Keratinocyte (primary cell): ENCODE data around the gene S100A7. TPM values are rescaled to one million over a fixed set of nuclear protein-coding genes. Genes with fewer than 3 reads are reported as not detected.
A peak's percentile ranks its signal among the peaks of the same experiment; 100 is the strongest.
"Not testable (repeated sequence)": the region's sequence is repeated elsewhere in the genome, so short reads cannot be mapped to it uniquely, and the experiment has no call there.

Experiments
- DNase-seq: peaks from one replicate; pipeline ENCODE4 v3.0.0-alpha.2; 2011; ENCODE audit warnings: low read depth, missing footprints, low spot score
- FAIRE-seq: peaks from 2 replicates; lab custom pipeline; 2011; peaks lifted over from hg19 to GRCh38; lab: Jason Lieb, UNC
- H2AFZ ChIP-seq: 2 replicates; pipeline ENCODE4 v1.6.0; 2012; ENCODE audit warnings: low read length, control low read depth, inconsistent platforms; ENCODE audit not compliant: control insufficient read depth
- H3K27ac ChIP-seq: 2 replicates; pipeline ENCODE4 v1.5.1; 2011; ENCODE audit warnings: low read length; ENCODE audit not compliant: control insufficient read depth, insufficient read depth
- H3K27me3 ChIP-seq: 3 replicates; pipeline ENCODE4 v1.6.0; 2011; ENCODE audit warnings: low read length; ENCODE audit not compliant: control insufficient read depth, insufficient read depth; ENCODE audit errors: extremely low read depth
- H3K36me3 ChIP-seq, 2 experiments: 2 replicates in 1 of 2; 3 replicates in 1 of 2; pipeline ENCODE4 v1.5.1; 2011; ENCODE audit warnings: low read length in 2 of 2, mild to moderate bottlenecking in 1 of 2; ENCODE audit not compliant: control insufficient read depth in 2 of 2, insufficient read depth in 2 of 2; ENCODE audit errors: extremely low read depth in 1 of 2
- H3K4me1 ChIP-seq: 3 replicates; pipeline ENCODE4 v1.5.1; 2011; ENCODE audit warnings: low read length; ENCODE audit not compliant: control insufficient read depth, insufficient read depth; ENCODE audit errors: extremely low read depth
- H3K4me2 ChIP-seq: 3 replicates; pipeline ENCODE4 v1.6.0; 2011; ENCODE audit warnings: low read depth, low read length; ENCODE audit not compliant: control insufficient read depth, insufficient read depth; ENCODE audit errors: extremely low read depth
- H3K4me3 ChIP-seq, 3 experiments: fragments of 200-600 bp in 1 of 3; sonication (generic) in 1 of 3; 2 replicates in 2 of 3; 3 replicates in 1 of 3; pipeline ENCODE4 v1.5.1; 2011 to 2016; ENCODE audit warnings: low read length in 3 of 3, mild to moderate bottlenecking in 3 of 3, control low read depth in 2 of 3, inconsistent platforms in 1 of 3, low read depth in 1 of 3, mixed read lengths in 1 of 3, mixed run types in 1 of 3, moderate library complexity in 1 of 3; ENCODE audit not compliant: control insufficient read depth in 2 of 3, insufficient read depth in 2 of 3; ENCODE audit errors: extremely low read depth in 1 of 3
- H3K79me2 ChIP-seq: 2 replicates; pipeline ENCODE4 v1.6.0; 2012; ENCODE audit warnings: low read length; ENCODE audit not compliant: control insufficient read depth, insufficient read depth
- H3K9ac ChIP-seq: 3 replicates; pipeline ENCODE4 v1.6.0; 2011; ENCODE audit warnings: low read length; ENCODE audit not compliant: control insufficient read depth, insufficient read depth; ENCODE audit errors: extremely low read depth
- H3K9me1 ChIP-seq: 3 replicates; pipeline ENCODE4 v1.6.0; 2011; ENCODE audit warnings: low read length; ENCODE audit not compliant: control insufficient read depth, insufficient read depth; ENCODE audit errors: extremely low read depth
- H3K9me3 ChIP-seq: 2 replicates; pipeline ENCODE4 v1.5.1; 2012; ENCODE audit warnings: low read depth, low read length; ENCODE audit not compliant: control insufficient read depth
- H4K20me1 ChIP-seq: 3 replicates; pipeline ENCODE4 v1.6.0; 2011; ENCODE audit warnings: low read length; ENCODE audit not compliant: control insufficient read depth, insufficient read depth; ENCODE audit errors: extremely low read depth
- EZH2 ChIP-seq: IDR thresholded peaks from one replicate; pipeline ENCODE4 v1.6.1; 2012; ENCODE audit warnings: inconsistent platforms, mild to moderate bottlenecking, low read length, moderate library complexity
- dilution Hi-C: fragments of 300-500 bp; cut with MboI; formaldehyde crosslinking; loops from one replicate; pipeline ENCODE4 v1.7.0; 2020; ENCODE audit warnings: low sequenced_read_pairs; ENCODE audit not compliant: extremely low pct_ligation_motif_present
- polyA plus RNA-seq, 5 experiments: library from polyadenylated mRNA; depleted of rRNA in 3 of 5; stranded (reverse) in 3 of 5; stranded (forward) in 1 of 5; unstranded in 1 of 5; fragments of >200 nt; gene quantifications; 1 replicate in 1 of 5; 2 replicates in 3 of 5; 3 replicates in 1 of 5; pipeline versions ENCODE4 v1.2.1 to v1.2.3, GENCODE V29; 2011 to 2012; ENCODE audit warnings: missing spikeins in 2 of 5, low read depth in 1 of 5, low replicate concordance in 1 of 5
- TF ChIP-seq, protein P1 (sequence below), 3 experiments: IDR thresholded peaks in 1 of 3; conservative IDR thresholded peaks in 1 of 3; optimal IDR thresholded peaks in 1 of 3; 2 replicates in 2 of 3; 3 replicates in 1 of 3; pipeline versions ENCODE3 to v1.5.1; 2011; ENCODE audit warnings: low read length in 3 of 3, mild to moderate bottlenecking in 3 of 3, moderate library complexity in 2 of 3, control low read depth in 1 of 3, inconsistent platforms in 1 of 3; ENCODE audit not compliant: insufficient read depth in 2 of 3; ENCODE audit errors: extremely low read depth in 1 of 3

S100A7 gene
- polyA plus RNA-seq, 1 donor (not counting 4 experiments of a cell fraction or from before 2014, with no cell fraction given): 31.2 TPM

DNA sequence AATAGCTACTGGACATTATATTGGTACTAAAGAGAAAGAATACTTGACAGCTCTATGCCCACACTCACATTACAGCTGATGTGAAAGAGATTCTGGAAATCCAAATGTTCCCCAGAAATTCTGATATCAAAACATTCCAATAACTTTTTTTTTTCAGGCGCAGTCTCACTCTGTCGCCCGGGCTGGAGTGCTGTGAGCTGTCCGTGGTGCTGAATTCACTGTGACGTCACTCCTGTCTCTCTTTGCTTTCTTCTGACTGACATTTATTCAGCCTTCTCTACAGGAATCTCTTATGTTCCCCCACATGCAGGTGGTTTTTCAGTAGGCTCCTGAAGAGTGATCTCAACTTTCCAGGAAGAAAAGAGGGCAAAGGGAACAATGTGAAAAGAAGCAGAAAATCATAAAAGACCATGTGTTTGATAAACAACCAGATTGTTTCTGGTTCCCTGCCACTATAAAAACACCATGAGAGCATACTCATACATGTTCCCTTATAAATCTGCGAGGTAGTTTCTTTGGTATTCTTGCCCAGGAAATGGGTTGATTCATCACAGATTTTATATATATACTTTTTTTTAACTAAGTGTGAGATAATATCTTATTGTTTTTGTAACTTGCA, 37.9 kb downstream of the S100A7 start:
- Histone ChIP-seq H3K79me2 (no peaks in the 10 kb centered on the region), H4K20me1 (no peaks in the 10 kb centered on the region), H2AFZ (no peak overlapping the region), H3K9me1 (no peaks in the 10 kb centered on the region), H3K4me1 (no peaks in the 10 kb centered on the region), H3K36me3 (no peaks in the 10 kb centered on the region), H3K27me3 (peaks cover 3% of the 10 kb centered on the region), H3K4me3 (no peak overlapping the region), H3K27ac (no peak overlapping the region), H3K4me2 (no peak overlapping the region), H3K9ac (no peak overlapping the region), H3K9me3 (no peaks in the 10 kb centered on the region)
- peak; percentile 86 for FAIRE-seq
- DNase-seq: no peak
- dilution Hi-C loops: no loop called here
- TF ChIP-seq, protein P1, sequence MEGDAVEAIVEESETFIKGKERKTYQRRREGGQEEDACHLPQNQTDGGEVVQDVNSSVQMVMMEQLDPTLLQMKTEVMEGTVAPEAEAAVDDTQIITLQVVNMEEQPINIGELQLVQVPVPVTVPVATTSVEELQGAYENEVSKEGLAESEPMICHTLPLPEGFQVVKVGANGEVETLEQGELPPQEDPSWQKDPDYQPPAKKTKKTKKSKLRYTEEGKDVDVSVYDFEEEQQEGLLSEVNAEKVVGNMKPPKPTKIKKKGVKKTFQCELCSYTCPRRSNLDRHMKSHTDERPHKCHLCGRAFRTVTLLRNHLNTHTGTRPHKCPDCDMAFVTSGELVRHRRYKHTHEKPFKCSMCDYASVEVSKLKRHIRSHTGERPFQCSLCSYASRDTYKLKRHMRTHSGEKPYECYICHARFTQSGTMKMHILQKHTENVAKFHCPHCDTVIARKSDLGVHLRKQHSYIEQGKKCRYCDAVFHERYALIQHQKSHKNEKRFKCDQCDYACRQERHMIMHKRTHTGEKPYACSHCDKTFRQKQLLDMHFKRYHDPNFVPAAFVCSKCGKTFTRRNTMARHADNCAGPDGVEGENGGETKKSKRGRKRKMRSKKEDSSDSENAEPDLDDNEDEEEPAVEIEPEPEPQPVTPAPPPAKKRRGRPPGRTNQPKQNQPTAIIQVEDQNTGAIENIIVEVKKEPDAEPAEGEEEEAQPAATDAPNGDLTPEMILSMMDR (optimal IDR thresholded peaks at IDR 0.05 in 1 of 3, IDR thresholded peaks at IDR 0.05 in 1 of 3, conservative IDR thresholded peaks at IDR 0.05 in 1 of 3; ENCODE audit: extremely low read depth in 1 of 3, insufficient read depth in 2 of 3, low read length in 3 of 3): no peak
- no peak for TF ChIP-seq EZH2

DNA sequence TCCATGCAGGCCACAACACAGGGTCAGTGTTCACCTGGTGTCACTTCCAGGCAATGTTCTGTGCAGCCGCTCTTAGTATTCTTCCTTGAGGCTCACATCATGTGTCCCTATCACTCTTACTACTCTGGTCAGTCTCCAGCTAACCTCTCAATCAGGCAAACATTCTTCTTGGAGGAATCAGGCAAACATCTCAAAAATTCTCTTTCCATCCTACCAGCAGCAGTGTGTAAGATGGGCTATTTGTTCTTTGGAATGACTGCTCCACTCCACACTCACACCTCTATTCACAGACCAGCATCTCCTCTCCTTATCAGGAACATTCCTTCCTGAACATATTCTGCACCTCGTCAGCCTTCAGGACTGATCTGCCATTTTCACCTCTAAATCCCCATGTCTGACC, 40.1 kb downstream of the S100A7 start:
- Histone ChIP-seq H4K20me1 (no peaks in the 10 kb centered on the region), H3K9me3 (no peaks in the 10 kb centered on the region), H3K4me3 (no peak overlapping the region), H3K79me2 (no peaks in the 10 kb centered on the region), H3K9me1 (no peaks in the 10 kb centered on the region), H3K27ac (no peak overlapping the region), H3K4me2 (no peak overlapping the region), H3K4me1 (no peaks in the 10 kb centered on the region), H3K27me3 (peaks cover 3% of the 10 kb centered on the region), H3K9ac (no peak overlapping the region), H2AFZ (no peak overlapping the region), H3K36me3 (no peaks in the 10 kb centered on the region)
- DNase-seq (no peak), FAIRE-seq (no peak)
- TF ChIP-seq EZH2: no peak
- TF ChIP-seq, protein P1 (optimal IDR thresholded peaks at IDR 0.05 in 1 of 3, IDR thresholded peaks at IDR 0.05 in 1 of 3, conservative IDR thresholded peaks at IDR 0.05 in 1 of 3; ENCODE audit: extremely low read depth in 1 of 3, insufficient read depth in 2 of 3, low read length in 3 of 3): no peak
- dilution Hi-C loops: no loop called here

DNA sequence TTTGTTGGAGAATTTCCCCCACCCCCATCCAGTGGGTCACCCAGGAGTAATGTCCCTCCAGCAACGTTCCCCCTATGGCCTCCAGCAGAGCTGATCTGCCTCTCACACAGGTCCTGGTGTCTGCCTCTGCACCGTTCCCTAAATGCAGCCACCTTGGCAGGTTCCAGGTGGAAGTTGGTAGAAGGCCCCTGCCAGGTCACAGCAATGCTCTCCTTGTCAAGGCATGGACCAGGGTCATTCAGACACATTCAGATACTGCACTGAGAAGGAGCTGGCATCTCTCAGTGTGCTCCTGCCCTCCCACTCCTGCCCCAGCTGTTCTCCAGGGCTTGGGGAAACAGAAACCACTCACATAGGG, 41.0 kb downstream of the S100A7 start:
- H3K4me3 ChIP-seq, H3K4me1 ChIP-seq, H2AFZ ChIP-seq, FAIRE-seq, H3K4me2 ChIP-seq, H3K9me3 ChIP-seq, H3K36me3 ChIP-seq, H4K20me1 ChIP-seq, dilution Hi-C loops, DNase-seq, H3K79me2 ChIP-seq, H3K9ac ChIP-seq, H3K27me3 ChIP-seq, H3K9me1 ChIP-seq, H3K27ac ChIP-seq: not testable (repeated sequence)
